ENCODE data around the gene CCT3.

- TF ChIP-seq MAX (IDR thresholded peaks at IDR 0.05; ENCODE audit: low read depth), result no peak
- TF ChIP-seq EZH2phosphoT487 (IDR thresholded peaks at IDR 0.05; ENCODE audit: borderline replicate concordance, low read depth), result no peak
- no peak for TF ChIP-seq CTCF (IDR thresholded peaks at IDR 0.05)
- no peak for TF ChIP-seq NRF1 (IDR thresholded peaks at IDR 0.05; ENCODE audit: low read depth, low read length)
- no peak for TF ChIP-seq NFIC (IDR thresholded peaks at IDR 0.05; ENCODE audit: borderline replicate concordance)
- no peak for TF ChIP-seq TAF1 (IDR thresholded peaks at IDR 0.05; ENCODE audit: borderline replicate concordance, low read depth, low read length)
- TF ChIP-seq SIN3A (IDR thresholded peaks at IDR 0.05; ENCODE audit: borderline replicate concordance, low read depth, low read length), result no peak
- TF ChIP-seq TEAD4 (IDR thresholded peaks at IDR 0.05; ENCODE audit: borderline replicate concordance, insufficient read depth), result no peak
These were observed 72.0 kb downstream of the CCT3 start for GRCh38 chr1:156266051-156266450.
